SK-N-SH (cell line): ENCODE data around the gene TTC28. TPM values are rescaled to one million over a fixed set of nuclear protein-coding genes. Genes with fewer than 3 reads are reported as not detected.

Experiments used
- CTCF ChIA-PET: fragments of 300-600, 350-600 bp; formaldehyde crosslinking; extraction: SDS; loops from one replicate; lab custom pipeline; 2021; lab: Yijun Ruan, JAX
- POLR2A ChIA-PET: fragments of 350-600 bp; sonication (Branson Sonifier 250); formaldehyde crosslinking; extraction: SDS; loops from one replicate; lab custom pipeline; 2020; ENCODE audit warnings: antibody characterized with exemption, inconsistent platforms; lab: Yijun Ruan, JAX
- DNase-seq: peaks from one replicate; pipeline ENCODE4 v3.0.0; 2012
- H2AFZ ChIP-seq: fragments of 200-600 bp; sonication (generic); 2 replicates; pipeline ENCODE4 v1.8.1; 2016; ENCODE audit warnings: antibody characterized with exemption, mild to moderate bottlenecking, low read depth
- H3F3A ChIP-seq: fragments of 200-600 bp; sonication (generic); replicated peaks from 2 replicates; pipeline ENCODE3; 2016; ENCODE audit warnings: antibody characterized with exemption, mild to moderate bottlenecking; ENCODE audit not compliant: insufficient read depth
- H3K27ac ChIP-seq, 2 experiments: fragments of 200-500 bp in 1 of 2; fragments of 200-600 bp in 1 of 2; sonication (Bioruptor generic) in 1 of 2; sonication (generic), shearing (Covaris generic) in 1 of 2; 2 replicates each; pipeline versions ENCODE4 v1.5.1 to v1.6.1; 2014 to 2016; ENCODE audit warnings: low read depth in 2 of 2, inconsistent platforms in 1 of 2, low read length in 1 of 2, mild to moderate bottlenecking in 1 of 2, mixed read lengths in 1 of 2
- H3K27me3 ChIP-seq: fragments of 200-600 bp; sonication (generic), shearing (Covaris generic); 2 replicates; pipeline ENCODE4 v1.6.1; 2016; ENCODE audit warnings: mixed run types; ENCODE audit not compliant: insufficient read depth
- H3K36me3 ChIP-seq, 2 experiments: fragments of 200-500 bp in 1 of 2; fragments of 200-600 bp in 1 of 2; sonication (Bioruptor generic) in 1 of 2; sonication (generic) in 1 of 2; replicated peaks in 1 of 2; 2 replicates each; pipeline versions ENCODE3 to v1.5.1; 2014 to 2016; ENCODE audit warnings: low read length in 1 of 2, mild to moderate bottlenecking in 1 of 2; ENCODE audit not compliant: insufficient read depth in 2 of 2, control insufficient read depth in 1 of 2
- H3K4me1 ChIP-seq, 2 experiments: fragments of 200-500 bp in 1 of 2; fragments of 200-600 bp in 1 of 2; sonication (Bioruptor generic) in 1 of 2; sonication (generic), shearing (Covaris generic) in 1 of 2; 2 replicates each; pipeline versions ENCODE4 v1.5.1 to v1.6.1; 2014 to 2016; ENCODE audit warnings: low read depth in 1 of 2, low read length in 1 of 2, mixed run types in 1 of 2; ENCODE audit not compliant: insufficient read depth in 2 of 2, control insufficient read depth in 1 of 2
- H3K4me2 ChIP-seq: fragments of 200-600 bp; sonication (generic), shearing (Covaris generic); 2 replicates; pipeline ENCODE4 v1.6.1; 2017; ENCODE audit warnings: mixed run types
- H3K4me3 ChIP-seq, 2 experiments: fragments of 200-500 bp in 1 of 2; fragments of 200-600 bp in 1 of 2; sonication (Bioruptor generic) in 1 of 2; sonication (generic), shearing (Covaris generic) in 1 of 2; 2 replicates each; pipeline versions ENCODE4 v1.5.1 to v1.8.1; 2014 to 2016; ENCODE audit warnings: low read depth in 2 of 2, inconsistent platforms in 1 of 2, low read length in 1 of 2, mild to moderate bottlenecking in 1 of 2, mixed read lengths in 1 of 2, moderate library complexity in 1 of 2
- H3K79me2 ChIP-seq: fragments of 200-600 bp; sonication (generic); 2 replicates; pipeline ENCODE4 v1.8.1; 2017; ENCODE audit warnings: mild to moderate bottlenecking; ENCODE audit not compliant: insufficient read depth
- H3K9ac ChIP-seq: fragments of 200-600 bp; sonication (generic); 2 replicates; pipeline ENCODE4 v1.6.1; 2017; ENCODE audit warnings: mixed run types
- H3K9me2 ChIP-seq: fragments of 200-600 bp; sonication (generic); 2 replicates; pipeline ENCODE4 v1.6.1; 2017; ENCODE audit warnings: mixed run types
- H3K9me3 ChIP-seq: fragments of 200-600 bp; sonication (generic); 2 replicates; pipeline ENCODE4 v1.6.1; 2017; ENCODE audit warnings: mixed run types, mild to moderate bottlenecking, moderate library complexity
- H4K20me1 ChIP-seq: fragments of 200-600 bp; sonication (generic); 2 replicates; pipeline ENCODE4 v1.6.1; 2017; ENCODE audit warnings: mild to moderate bottlenecking, mixed run types; ENCODE audit not compliant: insufficient read depth
- EP300 ChIP-seq, 2 experiments: IDR thresholded peaks; 2 replicates each; pipeline versions ENCODE4 v1.4.0 to v1.6.1; 2012; ENCODE audit warnings: borderline replicate concordance in 1 of 2, low read depth in 1 of 2, low read length in 1 of 2
- EZH2phosphoT487 ChIP-seq: fragments of 200-600 bp; sonication (generic); IDR thresholded peaks from 2 replicates; pipeline ENCODE4 v1.6.1; 2017; ENCODE audit warnings: low read depth, mixed run types, mild to moderate bottlenecking, antibody characterized with exemption, moderate library complexity, borderline replicate concordance
- FOSL2 ChIP-seq: IDR thresholded peaks from 2 replicates; pipeline ENCODE4 v1.4.0; 2012; ENCODE audit warnings: low read depth, mild to moderate bottlenecking, moderate library complexity, borderline replicate concordance
- GABPA ChIP-seq: IDR thresholded peaks from 2 replicates; pipeline ENCODE4 v1.4.0; 2012; ENCODE audit warnings: low read depth, mild to moderate bottlenecking
- IRF3 ChIP-seq: fragments of 150-350 bp; IDR thresholded peaks from 2 replicates; pipeline ENCODE4 v1.6.1; 2016; ENCODE audit warnings: mild to moderate bottlenecking, low read depth, low read length
- JUND ChIP-seq: IDR thresholded peaks from 2 replicates; pipeline ENCODE4 v1.4.0; 2012
- MEF2A ChIP-seq: IDR thresholded peaks from 2 replicates; pipeline ENCODE4 v1.4.0; 2012; ENCODE audit warnings: low read depth, borderline replicate concordance
- PBX3 ChIP-seq: IDR thresholded peaks from 2 replicates; pipeline ENCODE4; 2012
- POLR2AphosphoS5 ChIP-seq: IDR thresholded peaks from 2 replicates; pipeline ENCODE4 v1.6.1; 2012; ENCODE audit warnings: low read depth, low read length
- RAD21 ChIP-seq: IDR thresholded peaks from 2 replicates; pipeline ENCODE4 v1.6.1; 2012; ENCODE audit warnings: mild to moderate bottlenecking, low read length
- RCOR1 ChIP-seq: fragments of 150-350 bp; IDR thresholded peaks from 2 replicates; pipeline ENCODE4 v1.6.1; 2017; ENCODE audit warnings: antibody characterized with exemption, low read length
- REST ChIP-seq: IDR thresholded peaks from 2 replicates; pipeline ENCODE4 v1.6.1; 2012; ENCODE audit warnings: mild to moderate bottlenecking, low read depth, low read length, moderate library complexity
- RFX5 ChIP-seq: IDR thresholded peaks from 2 replicates; pipeline ENCODE4 v1.6.1; 2012; ENCODE audit warnings: mild to moderate bottlenecking, improper control_type of control experiment, low read length
- RXRA ChIP-seq: IDR thresholded peaks from 2 replicates; pipeline ENCODE4 v1.4.0; 2012; ENCODE audit warnings: low read depth, mild to moderate bottlenecking, borderline replicate concordance
- SIN3A ChIP-seq: IDR thresholded peaks from 2 replicates; pipeline ENCODE4 v1.6.1; 2012; ENCODE audit warnings: low read depth, mild to moderate bottlenecking, low read length, moderate library complexity, borderline replicate concordance
- TAF1 ChIP-seq: IDR thresholded peaks from 2 replicates; pipeline ENCODE4 v1.6.1; 2012; ENCODE audit warnings: low read depth, mild to moderate bottlenecking, low read length, moderate library complexity, borderline replicate concordance
- USF1 ChIP-seq: IDR thresholded peaks from 2 replicates; pipeline ENCODE4 v1.4.0; 2012; ENCODE audit warnings: low read depth, borderline replicate concordance
- YY1 ChIP-seq: IDR thresholded peaks from 2 replicates; pipeline ENCODE4 v1.4.0; 2012; ENCODE audit warnings: low read depth, mild to moderate bottlenecking
- WGBS: methylation state at CpG from one replicate; pipeline ENCODE4 v1.1.6; 2017; ENCODE audit warnings: low lambda C conversion rate; 5-methylcytosine and 5-hydroxymethylcytosine counted together
- polyA plus RNA-seq, 3 experiments: library from polyadenylated mRNA; depleted of rRNA; stranded (reverse); fragments of >200 nt; gene quantifications; 2 replicates each; pipeline ENCODE4 v1.2.3, GENCODE V29; 2012
- TF ChIP-seq, protein P1 (sequence below): fragments of 150-350 bp; IDR thresholded peaks from 2 replicates; pipeline ENCODE4 v1.6.1; 2017; ENCODE audit warnings: antibody characterized with exemption, low read length, low read depth, borderline replicate concordance

The TTC28 gene
- polyA plus RNA-seq, 1 of the 3 experiments (the other 2 are of a cell fraction), result 5.9 TPM

DNA sequence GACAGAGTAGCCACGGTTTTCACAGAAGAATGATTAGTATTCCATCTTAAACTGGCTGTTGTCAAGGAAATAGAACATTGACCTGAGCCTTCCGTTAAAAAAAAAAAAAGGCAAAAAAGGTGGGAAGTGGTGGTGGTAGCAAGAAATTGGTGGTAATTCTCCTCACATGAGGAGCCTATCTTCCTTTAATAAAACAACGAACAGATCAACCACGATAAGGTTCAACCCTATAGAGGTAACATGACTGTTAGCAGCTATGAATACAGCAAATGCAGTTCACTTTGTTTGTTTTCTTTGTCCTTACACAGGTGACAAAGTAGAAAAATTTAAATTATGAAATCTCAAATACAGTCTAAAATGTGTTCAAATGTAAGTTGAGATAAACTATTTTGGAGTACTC, 181.6 kb downstream of the TTC28 start:
- no peak overlapping the region for H2AFZ ChIP-seq
- H3K27me3 ChIP-seq, result no peaks in the 10 kb centered on the region
- no peak overlapping the region for H3K9ac ChIP-seq
- no peaks in the 10 kb centered on the region for H3K36me3 ChIP-seq
- 95% methylated on average over 4 of the region's 4 CpGs for WGBS
- H3F3A ChIP-seq, result no peaks in the 10 kb centered on the region
- no peak overlapping the region for H3K4me2 ChIP-seq
- H3K9me2 ChIP-seq, result no peaks in the 10 kb centered on the region
- DNase-seq, result no peak
- H3K4me1 ChIP-seq, result no peaks in the 10 kb centered on the region
- POLR2A ChIA-PET, result no interaction called here
- no peak overlapping the region for H3K27ac ChIP-seq
- CTCF ChIA-PET, result interaction anchor here (0.7 kb wide), 1 partner anchor 1763 kb away, joined by 3 read pairs; no protein-coding TSS in a partner anchor
- no peaks in the 10 kb centered on the region for H3K9me3 ChIP-seq
- H3K79me2 ChIP-seq, result no peaks in the 10 kb centered on the region
- TF ChIP-seq, protein P1, sequence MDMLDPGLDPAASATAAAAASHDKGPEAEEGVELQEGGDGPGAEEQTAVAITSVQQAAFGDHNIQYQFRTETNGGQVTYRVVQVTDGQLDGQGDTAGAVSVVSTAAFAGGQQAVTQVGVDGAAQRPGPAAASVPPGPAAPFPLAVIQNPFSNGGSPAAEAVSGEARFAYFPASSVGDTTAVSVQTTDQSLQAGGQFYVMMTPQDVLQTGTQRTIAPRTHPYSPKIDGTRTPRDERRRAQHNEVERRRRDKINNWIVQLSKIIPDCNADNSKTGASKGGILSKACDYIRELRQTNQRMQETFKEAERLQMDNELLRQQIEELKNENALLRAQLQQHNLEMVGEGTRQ, result no peak
- TF ChIP-seq POLR2AphosphoS5, result no peak
- no peak for TF ChIP-seq RXRA
- TF ChIP-seq EZH2phosphoT487, result no peak
- TF ChIP-seq USF1, result no peak
- TF ChIP-seq REST, result no peak
- TF ChIP-seq GABPA, result no peak
- no peak for TF ChIP-seq FOSL2
- TF ChIP-seq EP300 (IDR thresholded peaks at IDR 0.05; ENCODE audit: borderline replicate concordance in 1 of 2, low read depth in 1 of 2, low read length in 1 of 2), result no peak
- no peak for TF ChIP-seq SIN3A
- no peak for TF ChIP-seq RFX5
- H4K20me1 ChIP-seq, result no peaks in the 10 kb centered on the region
- H3K4me3 ChIP-seq, result no peak overlapping the region

- H3K27me3 ChIP-seq, result no peaks in the 10 kb centered on the region
- H3K79me2 ChIP-seq, result no peaks in the 10 kb centered on the region
- WGBS, result 87% methylated on average over 2 of the region's 2 CpGs
- POLR2A ChIA-PET, result no interaction called here
- TF ChIP-seq RAD21, result no peak
- TF ChIP-seq USF1, result no peak
- no peak for TF ChIP-seq MEF2A
- no peak for TF ChIP-seq RCOR1
- no peak for TF ChIP-seq PBX3
- TF ChIP-seq FOSL2, result no peak
- TF ChIP-seq RXRA, result no peak
- no peak for TF ChIP-seq YY1
- TF ChIP-seq IRF3, result no peak
- TF ChIP-seq POLR2AphosphoS5, result no peak
- no peak for TF ChIP-seq JUND
- no peak for TF ChIP-seq TAF1
- TF ChIP-seq RFX5, result no peak
- H3K4me3 ChIP-seq, result no peak overlapping the region
- CTCF ChIA-PET, result no interaction called here
- H3K9me3 ChIP-seq, result no peaks in the 10 kb centered on the region
- no peaks in the 10 kb centered on the region for H3K36me3 ChIP-seq
- H4K20me1 ChIP-seq, result no peaks in the 10 kb centered on the region
- no peak for DNase-seq
- H3F3A ChIP-seq, result no peaks in the 10 kb centered on the region
- no peak overlapping the region for H3K27ac ChIP-seq
- H3K9me2 ChIP-seq, result no peaks in the 10 kb centered on the region
- no peak overlapping the region for H3K9ac ChIP-seq
- H3K4me1 ChIP-seq, result no peaks in the 10 kb centered on the region
- H3K4me2 ChIP-seq, result no peak overlapping the region
- no peak overlapping the region for H2AFZ ChIP-seq
Observed at GRCh38 chr22:28497188-28497587, 182.5 kb downstream of the TTC28 start.
